HL-60 (cell line): ENCODE measurements around the gene CPNE2.

ENCODE experiments used
- CTCF ChIP-seq: IDR thresholded peaks from one replicate; pipeline ENCODE4 v1.5.1; 2011; ENCODE audit warnings: low read length, control low read depth, inconsistent platforms; ENCODE audit not compliant: insufficient read depth
- POLR2AphosphoS5 ChIP-seq: IDR thresholded peaks from 2 replicates; pipeline ENCODE4 v1.6.1; 2012; ENCODE audit warnings: low read depth
- REST ChIP-seq: IDR thresholded peaks from 2 replicates; pipeline ENCODE4 v1.6.1; 2012; ENCODE audit warnings: low read depth; ENCODE audit not compliant: insufficient replicate concordance
- SPI1 ChIP-seq: IDR thresholded peaks from 2 replicates; pipeline ENCODE4 v1.6.1; 2012; ENCODE audit warnings: low read depth, mild to moderate bottlenecking, borderline replicate concordance

- TF ChIP-seq POLR2AphosphoS5 (no peak), CTCF (no peak), REST (no peak), SPI1 (no peak)
These were observed 31.1 kb upstream of the CPNE2 start for GRCh38 chr16:57061084-57061905.
